NOMO-1 treated with dmso at 0.1 percent for 144 hours (cell line): ENCODE measurements around the gene OPTC.
"Not testable (repeated sequence)": the region's sequence is repeated elsewhere in the genome, so short reads cannot be mapped to it uniquely, and the experiment has no call there.

Source experiments
- DNase-seq: peaks from one replicate; lab custom pipeline; 2025; ENCODE audit not compliant: unreplicated experiment; lab: John Stamatoyannopoulos, UW

Gene OPTC

GRCh38 chr1:203465146-203465798 lies 28.7 kb upstream of the OPTC start:
- no peak for DNase-seq

- DNase-seq: no peak
Observed at GRCh38 chr1:203465948-203466347, 28.0 kb upstream of the OPTC start.

- DNase-seq: not testable (repeated sequence)
Observed at GRCh38 chr1:203466906-203467549, 26.9 kb upstream of the OPTC start.

- no peak for DNase-seq
Observed at GRCh38 chr1:203467550-203467921, 26.4 kb upstream of the OPTC start.

- no peak for DNase-seq
Observed at GRCh38 chr1:203468326-203468725, 25.6 kb upstream of the OPTC start.

GRCh38 chr1:203470240-203470639 lies 23.7 kb upstream of the OPTC start:
- DNase-seq: no peak

GRCh38 chr1:203471841-203472240 lies 22.1 kb upstream of the OPTC start:
- DNase-seq: no peak

- DNase-seq: no peak
Observed at GRCh38 chr1:203473281-203473680, 20.7 kb upstream of the OPTC start.

- DNase-seq: no peak
Observed at GRCh38 chr1:203473781-203474305, 20.1 kb upstream of the OPTC start.

GRCh38 chr1:203475012-203475981 lies 18.7 kb upstream of the OPTC start, which contains the start of gene PRELP:
PRELP (plus strand) TSS chr1:203475806; CDS start chr1:203483185, 7,379 bp downstream.
- no peak for DNase-seq

- DNase-seq: no peak
Observed at GRCh38 chr1:203476216-203476814, 17.6 kb upstream of the OPTC start.

- no peak for DNase-seq
Observed at GRCh38 chr1:203477748-203478147, 16.2 kb upstream of the OPTC start.

GRCh38 chr1:203478231-203478630 lies 15.7 kb upstream of the OPTC start:
- no peak for DNase-seq

- no peak for DNase-seq
Observed at GRCh38 chr1:203478986-203479385, 15.0 kb upstream of the OPTC start.

GRCh38 chr1:203479646-203480045 lies 14.3 kb upstream of the OPTC start:
- no peak for DNase-seq

- peak; percentile 23 for DNase-seq
Observed at GRCh38 chr1:203480084-203480483, 13.9 kb upstream of the OPTC start.

GRCh38 chr1:203480525-203481084 lies 13.3 kb upstream of the OPTC start:
- DNase-seq: peak; percentile 20

- DNase-seq: peak; percentile 14
Observed at GRCh38 chr1:203481196-203481595, 12.8 kb upstream of the OPTC start.

GRCh38 chr1:203486618-203487370 lies 7.2 kb upstream of the OPTC start:
- no peak for DNase-seq

GRCh38 chr1:203488539-203488938 lies 5.4 kb upstream of the OPTC start:
- DNase-seq: no peak
